Mesenchymal stem cell (in vitro differentiated cells and primary cell): ENCODE results near the gene SPATA45.

Experiments
- DNase-seq: peaks from one replicate; pipeline ENCODE4 v3.0.0-alpha.2; 2013
- H2AFZ ChIP-seq: one replicate; pipeline ENCODE4 v1.6.1; 2013; ENCODE audit warnings: low read depth, mild to moderate bottlenecking, control low read depth, inconsistent platforms, low read length, moderate library complexity
- H2AK5ac ChIP-seq: 2 replicates; pipeline ENCODE4 v1.6.1; 2013; ENCODE audit warnings: low read length, moderate library complexity, mild to moderate bottlenecking, inconsistent platforms; ENCODE audit not compliant: severe bottlenecking
- H2BK120ac ChIP-seq: one replicate; pipeline ENCODE4 v1.6.1; 2013; ENCODE audit warnings: low read depth, mild to moderate bottlenecking, inconsistent platforms, low read length, moderate library complexity
- H2BK12ac ChIP-seq, 2 experiments: one replicate each; pipeline ENCODE4 v1.6.1; 2013; ENCODE audit warnings: inconsistent platforms in 2 of 2, low read length in 2 of 2, mild to moderate bottlenecking in 2 of 2, moderate library complexity in 2 of 2, control low read depth in 1 of 2
- H2BK15ac ChIP-seq: one replicate; pipeline ENCODE4 v1.6.1; 2013; ENCODE audit warnings: mild to moderate bottlenecking, low read depth, inconsistent platforms; ENCODE audit not compliant: poor library complexity, severe bottlenecking
- H2BK5ac ChIP-seq: 2 replicates; pipeline ENCODE4 v1.6.1; 2013; ENCODE audit warnings: low read depth, mild to moderate bottlenecking, low read length, control low read depth, inconsistent platforms; ENCODE audit not compliant: poor library complexity, severe bottlenecking
- H3K14ac ChIP-seq, 2 experiments: one replicate each; pipeline ENCODE4 v1.6.1; 2013; ENCODE audit warnings: inconsistent platforms in 2 of 2, low read length in 2 of 2, control low read depth in 1 of 2, mild to moderate bottlenecking in 1 of 2, moderate library complexity in 1 of 2
- H3K18ac ChIP-seq, 2 experiments: one replicate each; pipeline ENCODE4 v1.6.1; 2013; ENCODE audit warnings: inconsistent platforms in 2 of 2, low read length in 2 of 2, control low read depth in 1 of 2, low read depth in 1 of 2, mild to moderate bottlenecking in 1 of 2
- H3K23ac ChIP-seq, 2 experiments: one replicate each; pipeline ENCODE4 v1.6.1; 2013; ENCODE audit warnings: inconsistent platforms in 2 of 2, low read length in 2 of 2, mild to moderate bottlenecking in 2 of 2, moderate library complexity in 2 of 2, control low read depth in 1 of 2
- H3K27ac ChIP-seq: 2 replicates; pipeline ENCODE4 v1.5.1; 2013; ENCODE audit warnings: mild to moderate bottlenecking, moderate library complexity, low read length, control low read depth, inconsistent platforms; ENCODE audit not compliant: poor library complexity, severe bottlenecking
- H3K27me3 ChIP-seq, 2 experiments: 2 replicates each; pipeline versions ENCODE4 v1.6.1 to v1.7.0; 2013; ENCODE audit warnings: low read length in 2 of 2, mild to moderate bottlenecking in 2 of 2, moderate library complexity in 2 of 2, control low read depth in 1 of 2, inconsistent platforms in 1 of 2; ENCODE audit not compliant: control insufficient read depth in 1 of 2, insufficient read depth in 1 of 2
- H3K36me3 ChIP-seq, 2 experiments: 2 replicates each; pipeline versions ENCODE4 v1.6.1 to v1.7.0; 2013; ENCODE audit warnings: low read length in 2 of 2, control low read depth in 1 of 2, inconsistent platforms in 1 of 2, low read depth in 1 of 2, mild to moderate bottlenecking in 1 of 2; ENCODE audit not compliant: insufficient read depth in 2 of 2, control insufficient read depth in 1 of 2
- H3K4ac ChIP-seq, 2 experiments: one replicate each; pipeline ENCODE4 v1.6.1; 2013; ENCODE audit warnings: inconsistent platforms in 2 of 2, low read length in 2 of 2, mild to moderate bottlenecking in 2 of 2, moderate library complexity in 2 of 2, control low read depth in 1 of 2, low read depth in 1 of 2
- H3K4me1 ChIP-seq: 2 replicates; pipeline ENCODE4 v1.6.1; 2013; ENCODE audit warnings: low read depth, low read length, control low read depth; ENCODE audit not compliant: control insufficient read depth, insufficient read depth
- H3K4me2 ChIP-seq: 2 replicates; pipeline ENCODE4 v1.6.1; 2013; ENCODE audit warnings: low read length, mild to moderate bottlenecking, inconsistent platforms; ENCODE audit not compliant: poor library complexity, severe bottlenecking
- H3K4me3 ChIP-seq, 2 experiments: 2 replicates each; pipeline versions ENCODE4 v1.5.1 to v1.7.0; 2013; ENCODE audit warnings: low read length in 2 of 2, mild to moderate bottlenecking in 2 of 2, control low read depth in 1 of 2, low read depth in 1 of 2; ENCODE audit not compliant: insufficient read depth in 1 of 2
- H3K79me1 ChIP-seq: replicated peaks from 2 replicates; pipeline ENCODE4 v1.6.1; 2013; ENCODE audit warnings: mild to moderate bottlenecking, control low read depth, low read length, inconsistent platforms; ENCODE audit not compliant: poor library complexity, severe bottlenecking
- H3K9ac ChIP-seq: 2 replicates; pipeline ENCODE4 v1.7.0; 2013; ENCODE audit warnings: mild to moderate bottlenecking, low read length, moderate library complexity
- H3K9me3 ChIP-seq: 2 replicates; pipeline ENCODE4 v1.7.0; 2013; ENCODE audit warnings: mild to moderate bottlenecking, low read length; ENCODE audit not compliant: control insufficient read depth
- H4K8ac ChIP-seq: one replicate; pipeline ENCODE4 v1.6.1; 2013; ENCODE audit warnings: inconsistent platforms, mild to moderate bottlenecking, low read length, moderate library complexity
- H4K91ac ChIP-seq: one replicate; pipeline ENCODE4 v1.6.1; 2013; ENCODE audit warnings: mild to moderate bottlenecking, low read length, inconsistent platforms
- WGBS: methylation state at CpG from one replicate; pipeline ENCODE4 v1.1.7; 2013; ENCODE audit warnings: mixed read lengths; 5-methylcytosine and 5-hydroxymethylcytosine counted together

Gene SPATA45

GRCh38 chr1:212794561-212795014 lies 52.9 kb downstream of the SPATA45 start:
- Histone ChIP-seq H3K18ac (no peak overlapping the region), H3K4me2 (no peak overlapping the region), H4K91ac (no peak overlapping the region), H4K8ac (no peak overlapping the region), H3K9ac (no peak overlapping the region), H2BK120ac (no peak overlapping the region), H2AFZ (no peak overlapping the region), H3K79me1 (peaks cover 13% of the 10 kb centered on the region), H3K14ac (no peak overlapping the region), H3K9me3 (no peaks in the 10 kb centered on the region), H2BK15ac (no peak overlapping the region), H3K27me3 (no peaks in the 10 kb centered on the region), H3K4me1 (peaks cover 2% of the 10 kb centered on the region), H3K27ac (no peak overlapping the region), H3K36me3 (peaks cover 0 to 39% of the 10 kb centered on the region in 2 experiments), H3K23ac (no peak overlapping the region), H2BK5ac (no peak overlapping the region), H3K4ac (no peak overlapping the region), H2AK5ac (no peak overlapping the region), H2BK12ac (no peak overlapping the region), H3K4me3 (no peak overlapping the region)
- 68% methylated on average over 1 of the region's 1 CpG for WGBS
- DNase-seq = peak; percentile 15

- peak overlapping the region; percentile 91 to 100 for H3K4me3 ChIP-seq
- no peak for DNase-seq
- no peak overlapping the region for H3K23ac ChIP-seq
- no peak overlapping the region for H2BK120ac ChIP-seq
- peak overlapping the region; percentile 76 for H2AFZ ChIP-seq
- no peak overlapping the region for H2AK5ac ChIP-seq
- H3K36me3 ChIP-seq = peaks cover 0 to 22% of the 10 kb centered on the region in 2 experiments
- peak overlapping the region; percentile 94 for H3K4me2 ChIP-seq
- H2BK5ac ChIP-seq = no peak overlapping the region
- no peak overlapping the region for H2BK15ac ChIP-seq
- no peak overlapping the region for H4K8ac ChIP-seq
- no peak overlapping the region for H3K14ac ChIP-seq
- H3K79me1 ChIP-seq = peaks cover 17% of the 10 kb centered on the region
- no peaks in the 10 kb centered on the region for H3K9me3 ChIP-seq
- H3K18ac ChIP-seq = peak overlapping the region in 1 of 2 experiments; percentile 57
- 24% methylated on average over 12 of the region's 16 CpGs for whole genome bisulfite sequencing
- H3K27ac ChIP-seq = peak overlapping the region; percentile 80
- no peak overlapping the region for H2BK12ac ChIP-seq
- H3K4ac ChIP-seq = peak overlapping the region; percentile 20 to 82
- H4K91ac ChIP-seq = no peak overlapping the region
- peak overlapping the region; percentile 100 for H3K9ac ChIP-seq
- peaks cover 2% of the 10 kb centered on the region for H3K4me1 ChIP-seq
- H3K27me3 ChIP-seq = no peaks in the 10 kb centered on the region
Measured at GRCh38 chr1:212792396-212792908, 55.0 kb downstream of the SPATA45 start.

GRCh38 chr1:212791676-212792395 lies 55.6 kb downstream of the SPATA45 start, which contains the start of the genes NSL1 and TATDN3:
Gene NSL1, minus strand, starts transcription at chr1:212791777. Its CDS starts 14 bp downstream, at chr1:212791763.
Gene TATDN3, plus strand, starts transcription at chr1:212791894. Its CDS starts 28 bp downstream, at chr1:212791922.
- H3K18ac ChIP-seq = peak within 1 kb of the TSS; percentile 72 to 91
- H4K91ac ChIP-seq = no peak within 1 kb of the TSS
- no peak within 1 kb of the TSS for H2BK15ac ChIP-seq
- no peak within 1 kb of the TSS for H2BK120ac ChIP-seq
- peaks cover 18% of the 10 kb centered on the region for H3K79me1 ChIP-seq
- no peaks in the 10 kb centered on the region for H3K27me3 ChIP-seq
- H4K8ac ChIP-seq = peak within 1 kb of the TSS; percentile 89
- under 1% methylated on average over 46 of the region's 46 CpGs for WGBS
- H3K4me3 ChIP-seq = peak within 1 kb of the TSS; percentile 91 to 100
- no peak within 1 kb of the TSS for H2BK5ac ChIP-seq
- H3K9me3 ChIP-seq = no peaks in the 10 kb centered on the region
- no peak within 1 kb of the TSS for H2AK5ac ChIP-seq
- peak within 1 kb of the TSS; percentile 80 for H3K27ac ChIP-seq
- H3K4ac ChIP-seq = peak within 1 kb of the TSS; percentile 20 to 86
- H3K4me1 ChIP-seq = peaks cover 2% of the 10 kb centered on the region
- peaks cover under 1 to 18% of the 10 kb centered on the region in 2 experiments for H3K36me3 ChIP-seq
- peak within 1 kb of the TSS in 1 of 2 experiments; percentile 97 for H3K14ac ChIP-seq
- peak within 1 kb of the TSS; percentile 94 for H3K4me2 ChIP-seq
- no peak within 1 kb of the TSS for H3K23ac ChIP-seq
- peak within 1 kb of the TSS; percentile 95 for H2AFZ ChIP-seq
- H2BK12ac ChIP-seq = peak within 1 kb of the TSS in 1 of 2 experiments; percentile 83
- peak within 1 kb of the TSS; percentile 100 for H3K9ac ChIP-seq
- DNase-seq = peak; percentile 95

- H3K4me3 ChIP-seq = peak overlapping the region; percentile 91 to 100
- peak overlapping the region in 1 of 2 experiments; percentile 86 for H3K4ac ChIP-seq
- peaks cover 18% of the 10 kb centered on the region for H3K79me1 ChIP-seq
- peaks cover 2% of the 10 kb centered on the region for H3K4me1 ChIP-seq
- no peak overlapping the region for H2BK12ac ChIP-seq
- peak overlapping the region; percentile 59 for H4K8ac ChIP-seq
- H2AK5ac ChIP-seq = no peak overlapping the region
- 0% methylated on average over 22 of the region's 22 CpGs for WGBS
- peaks cover 5 to 18% of the 10 kb centered on the region in 2 experiments for H3K36me3 ChIP-seq
- H2BK15ac ChIP-seq = no peak overlapping the region
- H3K27ac ChIP-seq = peak overlapping the region; percentile 28
- peak overlapping the region in 1 of 2 experiments; percentile 76 for H3K18ac ChIP-seq
- H3K9ac ChIP-seq = peak overlapping the region; percentile 100
- H3K14ac ChIP-seq = no peak overlapping the region
- H2BK5ac ChIP-seq = no peak overlapping the region
- no peaks in the 10 kb centered on the region for H3K9me3 ChIP-seq
- H2AFZ ChIP-seq = peak overlapping the region; percentile 95
- H3K4me2 ChIP-seq = peak overlapping the region; percentile 57
- no peaks in the 10 kb centered on the region for H3K27me3 ChIP-seq
- no peak overlapping the region for H2BK120ac ChIP-seq
- DNase-seq = peak; percentile 87
- H4K91ac ChIP-seq = no peak overlapping the region
- no peak overlapping the region for H3K23ac ChIP-seq
Measured at GRCh38 chr1:212791261-212791675, 56.2 kb downstream of the SPATA45 start.
